Measurements from ENCODE around the gene KAT6B. TPM values are rescaled to one million over a fixed set of nuclear protein-coding genes. Genes with fewer than 3 reads are reported as not detected.

KAT6B gene
- total and polyA plus RNA-seq, 2 of the 8 experiments (the other 6 are each of a cell fraction or from before 2014, with no cell fraction given), result 7.3 to 30.8 TPM

DNA sequence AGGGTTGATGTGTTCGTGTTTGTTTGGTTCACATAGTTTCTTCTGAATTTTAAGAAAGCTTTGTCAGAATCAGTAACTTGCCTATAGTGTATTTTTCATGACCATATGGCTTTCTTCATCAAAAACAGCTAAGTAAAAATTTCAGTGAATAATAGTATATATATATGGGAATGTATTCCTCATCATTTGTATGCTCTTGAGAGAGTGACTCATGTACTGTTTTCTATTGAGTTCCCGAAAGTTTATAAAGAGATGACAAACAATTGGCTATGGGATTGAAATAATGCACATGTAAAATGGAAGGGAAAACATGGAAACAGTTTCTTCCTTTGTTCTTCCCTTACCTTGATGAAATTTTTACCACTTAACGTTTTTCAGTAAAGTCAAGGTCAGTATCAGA lies 56.4 kb downstream of the KAT6B start:
- Histone ChIP-seq H2AK5ac (ENCODE audit: low read depth, low read length) (no peak overlapping the region), H3K56ac (replicated peaks; ENCODE audit: insufficient read length, low read depth, low read length) (no peak overlapping the region), H3K18ac (ENCODE audit: extremely low read depth, low read length) (no peak overlapping the region), H3K36me3 (ENCODE audit: control insufficient read depth in 2 of 4, insufficient read depth in 4 of 4, low read length in 3 of 4) (no peaks in the 10 kb centered on the region), H3K9me3 (ENCODE audit: insufficient read depth in 2 of 2, low read depth in 1 of 2, low read length in 1 of 2) (no peaks in the 10 kb centered on the region), H4K91ac (replicated peaks; ENCODE audit: insufficient read length, low read length) (no peak overlapping the region), H3K4me1 (replicated peaks in 1 of 4; ENCODE audit: control insufficient read depth in 3 of 4, insufficient read depth in 4 of 4, low read length in 3 of 4) (no peaks in the 10 kb centered on the region), H2AFZ (ENCODE audit: low read length) (no peak overlapping the region), H3K27me3 (replicated peaks in 1 of 4; ENCODE audit: control insufficient read depth in 3 of 4, extremely low read depth in 1 of 4, insufficient read depth in 3 of 4, low read length in 3 of 4) (no peaks in the 10 kb centered on the region), H3K9ac (replicated peaks in 1 of 4; ENCODE audit: extremely low read depth in 1 of 4, low read depth in 3 of 4, low read length in 3 of 4) (no peak overlapping the region), H3K27ac (ENCODE audit: low read depth, low read length) (no peak overlapping the region), H3K4me3 (ENCODE audit: extremely low read depth in 1 of 4, insufficient read depth in 2 of 4, low read depth in 3 of 4, low read length in 4 of 4) (no peak overlapping the region), H3K79me2 (ENCODE audit: control insufficient read depth in 1 of 2, insufficient read depth in 2 of 2, low read length in 2 of 2) (peaks cover 3 to 25% of the 10 kb centered on the region in 2 experiments; a peak in 2 of 4 replicates), H2BK15ac (ENCODE audit: low read length) (no peak overlapping the region), H3K79me1 (ENCODE audit: low read depth, low read length) (no peaks in the 10 kb centered on the region; the same call in none of the 2 replicates), H3K4ac (replicated peaks; ENCODE audit: insufficient read length, low read depth, low read length) (no peak overlapping the region), H3K23me2 (ENCODE audit: low read depth, low read length) (no peaks in the 10 kb centered on the region), H2BK20ac (ENCODE audit: low read length) (no peak overlapping the region), H4K20me1 (replicated peaks in 1 of 2; ENCODE audit: control insufficient read depth in 1 of 2, insufficient read depth in 2 of 2, low read length in 2 of 2) (no peaks in the 10 kb centered on the region), H2BK5ac (ENCODE audit: low read depth, low read length) (no peak overlapping the region), H3K23ac (ENCODE audit: insufficient read length) (no peak overlapping the region), H3K14ac (ENCODE audit: insufficient read length) (no peak overlapping the region), H2BK120ac (replicated peaks; ENCODE audit: low read depth, low read length) (no peak overlapping the region), H4K8ac (ENCODE audit: extremely low read depth, insufficient read depth, low read length) (no peak overlapping the region), H3K4me2 (ENCODE audit: insufficient read depth in 1 of 2, low read depth in 2 of 2, low read length in 2 of 2) (no peak overlapping the region), H4K5ac (ENCODE audit: insufficient read length, low read depth, low read length) (no peak overlapping the region), H2BK12ac (ENCODE audit: low read depth, low read length) (no peak overlapping the region)
- WGBS, 2 experiments (ENCODE audit: extremely low coverage in 1 of 2, insufficient coverage in 1 of 2, insufficient read length in 1 of 2, insufficient replicate concordance in 2 of 2, low coverage in 1 of 2, low lambda C conversion rate in 2 of 2, missing lambda C conversion rate in 1 of 2), result 86% methylated on average over 3 of the region's 3 CpGs; no CpG with 5 or more reads in 1 of the 2 experiments
- TF ChIP-seq SAP30 (IDR thresholded peaks at IDR 0.05; ENCODE audit: insufficient read depth, insufficient replicate concordance, low read length), result no peak
- no peak for TF ChIP-seq EZH2 (IDR thresholded peaks at IDR 0.05; ENCODE audit: low read depth, low read length, severe bottlenecking)
- no peak for TF ChIP-seq JUND (IDR thresholded peaks at IDR 0.05; ENCODE audit: low read length)
- no peak for TF ChIP-seq SIN3A (conservative IDR thresholded peaks at IDR 0.05 in 1 of 2, IDR thresholded peaks at IDR 0.05 in 1 of 2; ENCODE audit: low read depth in 1 of 2, low read length in 2 of 2)
- TF ChIP-seq SRF (IDR thresholded peaks at IDR 0.05; ENCODE audit: low read depth, low read length), result no peak
- TF ChIP-seq ATF2 (IDR thresholded peaks at IDR 0.05; ENCODE audit: low read length), result no peak
- TF ChIP-seq SP2 (IDR thresholded peaks at IDR 0.05; ENCODE audit: low read length), result no peak
- ChIA-PET CTCF (ENCODE audit: partially characterized antibody) (interaction anchor here (1.0 kb wide), 1 partner anchor 616 kb away, joined by 3 read pairs; no protein-coding TSS in a partner anchor), POLR2A (ENCODE audit: partially characterized antibody) (no interaction called here)
- no peak for DNase-seq (ENCODE audit: low read depth in 1 of 2, low spot score in 2 of 2)
- FAIRE-seq, result no peak

Data from H1 (cell line).